ENCODE data around the gene GNAT1. TPM values are rescaled to one million over a fixed set of nuclear protein-coding genes. Genes with fewer than 3 reads are reported as not detected.
A peak's percentile ranks its signal among the peaks of the same experiment; 100 is the strongest.

GNAT1 gene
- total and polyA plus RNA-seq, 2 of the 13 experiments (the other 11 are each of a cell fraction or from before 2014, with no cell fraction given): 0.15 TPM; not detected in 1

DNA sequence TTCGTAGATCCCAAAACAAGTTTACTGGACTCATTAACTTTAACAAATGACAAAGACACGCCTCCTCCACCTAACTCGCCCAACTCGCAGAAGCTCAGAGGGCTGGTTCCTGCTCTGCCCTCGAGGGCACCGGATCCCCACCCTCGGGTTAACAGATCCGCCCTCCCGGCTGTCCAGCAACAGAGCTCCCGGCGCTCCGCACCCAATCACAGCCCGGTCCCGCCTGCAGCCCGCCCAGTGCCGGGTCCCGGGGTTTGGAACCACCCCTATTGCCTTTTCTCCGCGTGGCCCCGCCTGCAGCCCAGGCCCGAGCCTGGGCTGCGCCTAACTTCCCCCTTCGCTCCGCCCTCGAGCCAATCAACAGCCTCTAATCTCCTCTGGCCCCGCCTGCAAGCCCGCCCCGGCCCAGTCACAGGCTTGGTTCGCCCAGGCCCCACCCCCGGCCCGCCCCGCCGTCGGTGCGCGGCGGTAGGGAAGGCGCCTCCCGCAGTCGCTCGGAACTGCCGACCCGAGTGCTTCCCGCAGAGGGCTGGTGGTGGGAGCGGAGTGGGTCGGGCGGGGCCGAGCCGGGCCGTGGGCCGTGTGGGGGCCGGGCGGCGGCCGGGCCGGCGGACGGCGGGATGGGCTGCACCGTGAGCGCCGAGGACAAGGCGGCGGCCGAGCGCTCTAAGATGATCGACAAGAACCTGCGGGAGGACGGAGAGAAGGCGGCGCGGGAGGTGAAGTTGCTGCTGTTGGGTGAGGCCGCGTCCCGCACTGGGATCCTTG is 44.5 kb downstream of the GNAT1 start, which contains the start of gene GNAI2 (continued):
- TF ChIP-seq ZNF564 (CRISPR knock-in tag; IDR thresholded peaks at IDR 0.05) (peak; percentile 44; the same call in 1 of the 2 replicates), ZSCAN31 (CRISPR knock-in tag; IDR thresholded peaks at IDR 0.05; ENCODE audit: low read depth) (peak; percentile 63; the same call in 1 of the 2 replicates), ERF (CRISPR knock-in tag; IDR thresholded peaks at IDR 0.05) (peak; percentile 33; the same call in 1 of the 2 replicates), SAP130 (CRISPR knock-in tag; IDR thresholded peaks at IDR 0.05; ENCODE audit: low read depth) (peak; percentile 61), ZNF816 (CRISPR knock-in tag; IDR thresholded peaks at IDR 0.05; ENCODE audit: borderline replicate concordance) (peak; percentile 55; the same call in 1 of the 2 replicates), CAMTA2 (CRISPR knock-in tag; IDR thresholded peaks at IDR 0.05; ENCODE audit: borderline replicate concordance) (no peak), PRPF4 (IDR thresholded peaks at IDR 0.05; ENCODE audit: low read depth, low read length, poor library complexity, severe bottlenecking) (no peak), SIN3A (IDR thresholded peaks at IDR 0.05; ENCODE audit: borderline replicate concordance, low read depth, low read length) (no peak), MATR3 (CRISPR knock-in tag; IDR thresholded peaks at IDR 0.05) (no peak), RFXAP (CRISPR knock-in tag; IDR thresholded peaks at IDR 0.05; ENCODE audit: borderline replicate concordance) (peak; percentile 93), POLR2A (IDR thresholded peaks at IDR 0.05; ENCODE audit: insufficient read depth in 1 of 2, low read depth in 2 of 2, low read length in 2 of 2) (peak; percentile 66 to 92), ZNF790 (CRISPR knock-in tag; IDR thresholded peaks at IDR 0.05; ENCODE audit: borderline replicate concordance) (peak; percentile 22; the same call in 1 of the 2 replicates), ZNF446 (CRISPR knock-in tag; IDR thresholded peaks at IDR 0.05) (peak; percentile 57; the same call in 1 of the 2 replicates)
- TF ChIP-seq, protein P1, sequence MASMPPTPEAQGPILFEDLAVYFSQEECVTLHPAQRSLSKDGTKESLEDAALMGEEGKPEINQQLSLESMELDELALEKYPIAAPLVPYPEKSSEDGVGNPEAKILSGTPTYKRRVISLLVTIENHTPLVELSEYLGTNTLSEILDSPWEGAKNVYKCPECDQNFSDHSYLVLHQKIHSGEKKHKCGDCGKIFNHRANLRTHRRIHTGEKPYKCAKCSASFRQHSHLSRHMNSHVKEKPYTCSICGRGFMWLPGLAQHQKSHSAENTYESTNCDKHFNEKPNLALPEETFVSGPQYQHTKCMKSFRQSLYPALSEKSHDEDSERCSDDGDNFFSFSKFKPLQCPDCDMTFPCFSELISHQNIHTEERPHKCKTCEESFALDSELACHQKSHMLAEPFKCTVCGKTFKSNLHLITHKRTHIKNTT (CRISPR knock-in tag; IDR thresholded peaks at IDR 0.05): no peak
- TF ChIP-seq, protein P2, sequence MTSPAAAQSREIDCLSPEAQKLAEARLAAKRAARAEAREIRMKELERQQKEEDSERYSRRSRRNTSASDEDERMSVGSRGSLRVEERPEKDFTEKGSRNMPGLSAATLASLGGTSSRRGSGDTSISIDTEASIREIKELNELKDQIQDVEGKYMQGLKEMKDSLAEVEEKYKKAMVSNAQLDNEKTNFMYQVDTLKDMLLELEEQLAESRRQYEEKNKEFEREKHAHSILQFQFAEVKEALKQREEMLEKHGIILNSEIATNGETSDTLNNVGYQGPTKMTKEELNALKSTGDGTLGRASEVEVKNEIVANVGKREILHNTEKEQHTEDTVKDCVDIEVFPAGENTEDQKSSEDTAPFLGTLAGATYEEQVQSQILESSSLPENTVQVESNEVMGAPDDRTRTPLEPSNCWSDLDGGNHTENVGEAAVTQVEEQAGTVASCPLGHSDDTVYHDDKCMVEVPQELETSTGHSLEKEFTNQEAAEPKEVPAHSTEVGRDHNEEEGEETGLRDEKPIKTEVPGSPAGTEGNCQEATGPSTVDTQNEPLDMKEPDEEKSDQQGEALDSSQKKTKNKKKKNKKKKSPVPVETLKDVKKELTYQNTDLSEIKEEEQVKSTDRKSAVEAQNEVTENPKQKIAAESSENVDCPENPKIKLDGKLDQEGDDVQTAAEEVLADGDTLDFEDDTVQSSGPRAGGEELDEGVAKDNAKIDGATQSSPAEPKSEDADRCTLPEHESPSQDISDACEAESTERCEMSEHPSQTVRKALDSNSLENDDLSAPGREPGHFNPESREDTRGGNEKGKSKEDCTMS (CRISPR knock-in tag; conservative IDR thresholded peaks at IDR 0.05): no peak
- TF ChIP-seq, protein P3, sequence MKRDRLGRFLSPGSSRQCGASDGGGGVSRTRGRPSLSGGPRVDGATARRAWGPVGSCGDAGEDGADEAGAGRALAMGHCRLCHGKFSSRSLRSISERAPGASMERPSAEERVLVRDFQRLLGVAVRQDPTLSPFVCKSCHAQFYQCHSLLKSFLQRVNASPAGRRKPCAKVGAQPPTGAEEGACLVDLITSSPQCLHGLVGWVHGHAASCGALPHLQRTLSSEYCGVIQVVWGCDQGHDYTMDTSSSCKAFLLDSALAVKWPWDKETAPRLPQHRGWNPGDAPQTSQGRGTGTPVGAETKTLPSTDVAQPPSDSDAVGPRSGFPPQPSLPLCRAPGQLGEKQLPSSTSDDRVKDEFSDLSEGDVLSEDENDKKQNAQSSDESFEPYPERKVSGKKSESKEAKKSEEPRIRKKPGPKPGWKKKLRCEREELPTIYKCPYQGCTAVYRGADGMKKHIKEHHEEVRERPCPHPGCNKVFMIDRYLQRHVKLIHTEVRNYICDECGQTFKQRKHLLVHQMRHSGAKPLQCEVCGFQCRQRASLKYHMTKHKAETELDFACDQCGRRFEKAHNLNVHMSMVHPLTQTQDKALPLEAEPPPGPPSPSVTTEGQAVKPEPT (CRISPR knock-in tag; IDR thresholded peaks at IDR 0.05; ENCODE audit: low read depth): 0 out of 2 replicates have a peak, but pooled peaks have one; percentile 38
- TF ChIP-seq, protein P4, sequence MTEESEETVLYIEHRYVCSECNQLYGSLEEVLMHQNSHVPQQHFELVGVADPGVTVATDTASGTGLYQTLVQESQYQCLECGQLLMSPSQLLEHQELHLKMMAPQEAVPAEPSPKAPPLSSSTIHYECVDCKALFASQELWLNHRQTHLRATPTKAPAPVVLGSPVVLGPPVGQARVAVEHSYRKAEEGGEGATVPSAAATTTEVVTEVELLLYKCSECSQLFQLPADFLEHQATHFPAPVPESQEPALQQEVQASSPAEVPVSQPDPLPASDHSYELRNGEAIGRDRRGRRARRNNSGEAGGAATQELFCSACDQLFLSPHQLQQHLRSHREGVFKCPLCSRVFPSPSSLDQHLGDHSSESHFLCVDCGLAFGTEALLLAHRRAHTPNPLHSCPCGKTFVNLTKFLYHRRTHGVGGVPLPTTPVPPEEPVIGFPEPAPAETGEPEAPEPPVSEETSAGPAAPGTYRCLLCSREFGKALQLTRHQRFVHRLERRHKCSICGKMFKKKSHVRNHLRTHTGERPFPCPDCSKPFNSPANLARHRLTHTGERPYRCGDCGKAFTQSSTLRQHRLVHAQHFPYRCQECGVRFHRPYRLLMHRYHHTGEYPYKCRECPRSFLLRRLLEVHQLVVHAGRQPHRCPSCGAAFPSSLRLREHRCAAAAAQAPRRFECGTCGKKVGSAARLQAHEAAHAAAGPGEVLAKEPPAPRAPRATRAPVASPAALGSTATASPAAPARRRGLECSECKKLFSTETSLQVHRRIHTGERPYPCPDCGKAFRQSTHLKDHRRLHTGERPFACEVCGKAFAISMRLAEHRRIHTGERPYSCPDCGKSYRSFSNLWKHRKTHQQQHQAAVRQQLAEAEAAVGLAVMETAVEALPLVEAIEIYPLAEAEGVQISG (CRISPR knock-in tag; IDR thresholded peaks at IDR 0.05): peak; percentile 78
- TF ChIP-seq, protein P5, sequence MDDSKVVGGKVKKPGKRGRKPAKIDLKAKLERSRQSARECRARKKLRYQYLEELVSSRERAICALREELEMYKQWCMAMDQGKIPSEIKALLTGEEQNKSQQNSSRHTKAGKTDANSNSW (CRISPR knock-in tag; IDR thresholded peaks at IDR 0.05; ENCODE audit: borderline replicate concordance): no peak
- TF ChIP-seq, protein P6, sequence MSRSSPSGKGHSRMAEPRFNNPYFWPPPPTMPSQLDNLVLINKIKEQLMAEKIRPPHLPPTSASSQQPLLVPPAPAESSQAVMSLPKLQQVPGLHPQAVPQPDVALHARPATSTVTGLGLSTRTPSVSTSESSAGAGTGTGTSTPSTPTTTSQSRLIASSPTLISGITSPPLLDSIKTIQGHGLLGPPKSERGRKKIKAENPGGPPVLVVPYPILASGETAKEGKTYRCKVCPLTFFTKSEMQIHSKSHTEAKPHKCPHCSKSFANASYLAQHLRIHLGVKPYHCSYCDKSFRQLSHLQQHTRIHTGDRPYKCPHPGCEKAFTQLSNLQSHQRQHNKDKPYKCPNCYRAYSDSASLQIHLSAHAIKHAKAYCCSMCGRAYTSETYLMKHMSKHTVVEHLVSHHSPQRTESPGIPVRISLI (CRISPR knock-in tag; IDR thresholded peaks at IDR 0.05; ENCODE audit: borderline replicate concordance): no peak

All from HepG2 (cell line).